Smooth muscle cell (in vitro differentiated cells): ENCODE results near the gene CHD1L. TPM values are rescaled to one million over a fixed set of nuclear protein-coding genes. Genes with fewer than 3 reads are reported as not detected.

Experiments used
- DNase-seq: peaks from one replicate; lab custom pipeline; 2025; ENCODE audit not compliant: unreplicated experiment; lab: John Stamatoyannopoulos, UW
- H2AFZ ChIP-seq: fragments of 200-600 bp; sonication (generic); 2 replicates; pipeline ENCODE4 v1.6.0; 2016; ENCODE audit warnings: antibody characterized with exemption, low read depth, mild to moderate bottlenecking
- H3F3A ChIP-seq: fragments of 200-600 bp; sonication (generic); 2 replicates; pipeline ENCODE4 v1.6.0; 2017; ENCODE audit warnings: antibody characterized with exemption, low read depth
- H3K27ac ChIP-seq: fragments of 200-600 bp; sonication (generic); 2 replicates; pipeline ENCODE4 v1.5.1; 2016; ENCODE audit warnings: low read depth, mild to moderate bottlenecking
- H3K27me3 ChIP-seq: fragments of 200-600 bp; sonication (generic); 2 replicates; pipeline ENCODE4 v1.6.1; 2016; ENCODE audit warnings: low read depth, mild to moderate bottlenecking
- H3K36me3 ChIP-seq: fragments of 200-600 bp; sonication (generic); 2 replicates; pipeline ENCODE4 v1.5.1; 2016; ENCODE audit warnings: low read depth
- H3K4me1 ChIP-seq: fragments of 200-600 bp; sonication (generic); 2 replicates; pipeline ENCODE4 v1.5.1; 2016; ENCODE audit warnings: low read depth
- H3K4me2 ChIP-seq: fragments of 200-600 bp; sonication (generic); 2 replicates; pipeline ENCODE4 v1.6.0; 2016; ENCODE audit warnings: mild to moderate bottlenecking
- H3K4me3 ChIP-seq: fragments of 200-600 bp; sonication (generic); 2 replicates; pipeline ENCODE4 v1.5.1; 2016; ENCODE audit warnings: mild to moderate bottlenecking
- H3K79me2 ChIP-seq: fragments of 200-600 bp; sonication (generic); 2 replicates; pipeline ENCODE4 v1.6.0; 2016; ENCODE audit warnings: low read depth, mild to moderate bottlenecking
- H3K9ac ChIP-seq: fragments of 200-600 bp; sonication (generic); 2 replicates; pipeline ENCODE4 v1.6.0; 2016; ENCODE audit warnings: low read depth
- H3K9me3 ChIP-seq: fragments of 200-600 bp; sonication (generic); replicated peaks from 2 replicates; pipeline ENCODE4 v1.5.1; 2016; ENCODE audit warnings: low read depth
- H4K20me1 ChIP-seq: fragments of 200-600 bp; sonication (generic); 2 replicates; pipeline ENCODE4 v1.6.0; 2016; ENCODE audit warnings: low read depth
- CTCF ChIP-seq: fragments of 200-600 bp; sonication (generic); IDR thresholded peaks from 2 replicates; pipeline ENCODE4 v1.5.1; 2017; ENCODE audit warnings: borderline replicate concordance, mild to moderate bottlenecking, antibody characterized with exemption; ENCODE audit not compliant: insufficient read depth, poor library complexity, severe bottlenecking
- WGBS: methylation state at CpG from one replicate; pipeline ENCODE4 v1.1.7; 2016; ENCODE audit warnings: low lambda C conversion rate; 5-methylcytosine and 5-hydroxymethylcytosine counted together
- polyA plus RNA-seq: library from polyadenylated mRNA; unstranded; fragments of >200 nt; fragmentation: Nextera tagmentation; extraction: Ambion mirVana; gene quantifications from 2 replicates; pipeline ENCODE4 v1.2.1, GENCODE V29; 2016
- total RNA-seq: library from RNA; depleted of rRNA; stranded (reverse); fragments of >200 nt; gene quantifications from 2 replicates; pipeline ENCODE4 v1.2.3, GENCODE V29; 2014

The CHD1L gene
- total and polyA plus RNA-seq, 2 experiments from 2014 or later = 27.1 to 32.7 TPM

GRCh38 chr1:147246044-147246690 lies 3.7 kb downstream of the CHD1L start:
- Histone ChIP-seq H3K4me2 (no peak overlapping the region), H3K4me3 (no peak overlapping the region), H2AFZ (no peak overlapping the region), H3K27me3 (no peaks in the 10 kb centered on the region), H3K4me1 (peaks cover 17% of the 10 kb centered on the region), H3K27ac (no peak overlapping the region), H3F3A (no peaks in the 10 kb centered on the region), H4K20me1 (peaks cover 61% of the 10 kb centered on the region), H3K9me3 (no peaks in the 10 kb centered on the region), H3K36me3 (no peaks in the 10 kb centered on the region), H3K9ac (no peak overlapping the region), H3K79me2 (peaks cover 78% of the 10 kb centered on the region)
- DNase-seq = no peak
- TF ChIP-seq CTCF = no peak
- 79% methylated on average over 2 of the region's 2 CpGs for WGBS

GRCh38 chr1:147246910-147247655 lies 4.6 kb downstream of the CHD1L start:
- WGBS = 59% methylated on average over 2 of the region's 2 CpGs
- no peak for DNase-seq
- Histone ChIP-seq H3K4me2 (no peak overlapping the region), H3K36me3 (no peaks in the 10 kb centered on the region), H2AFZ (no peak overlapping the region), H3K27me3 (no peaks in the 10 kb centered on the region), H3K79me2 (peaks cover 88% of the 10 kb centered on the region), H3K4me3 (no peak overlapping the region), H3K27ac (peak overlapping the region; percentile 1), H3K4me1 (peaks cover 17% of the 10 kb centered on the region), H3F3A (no peaks in the 10 kb centered on the region), H3K9ac (no peak overlapping the region), H4K20me1 (peaks cover 68% of the 10 kb centered on the region), H3K9me3 (no peaks in the 10 kb centered on the region)
- no peak for TF ChIP-seq CTCF

- H3F3A ChIP-seq = no peaks in the 10 kb centered on the region
- no peak overlapping the region for H3K4me3 ChIP-seq
- H3K79me2 ChIP-seq = peaks cover 94% of the 10 kb centered on the region
- DNase-seq = no peak
- no peak overlapping the region for H3K9ac ChIP-seq
- H3K4me1 ChIP-seq = peaks cover 17% of the 10 kb centered on the region
- H2AFZ ChIP-seq = no peak overlapping the region
- H3K9me3 ChIP-seq = no peaks in the 10 kb centered on the region
- peaks cover 69% of the 10 kb centered on the region for H4K20me1 ChIP-seq
- no peak overlapping the region for H3K4me2 ChIP-seq
- no peaks in the 10 kb centered on the region for H3K27me3 ChIP-seq
- TF ChIP-seq CTCF = no peak
- no peak overlapping the region for H3K27ac ChIP-seq
- H3K36me3 ChIP-seq = no peaks in the 10 kb centered on the region
- WGBS = 76% methylated on average over 4 of the region's 4 CpGs
Observed at GRCh38 chr1:147247656-147248238, 5.3 kb downstream of the CHD1L start.
